IPS-18c (cell line): ENCODE measurements around the gene DLG4.

ENCODE experiments used
- H3K4me3 ChIP-seq: 2 replicates; pipeline ENCODE4 v1.7.0; 2013; ENCODE audit warnings: low read depth, mild to moderate bottlenecking, low read length, moderate library complexity; ENCODE audit not compliant: insufficient read depth
- H3K9me3 ChIP-seq: one replicate; pipeline ENCODE4 v1.6.1; 2013; ENCODE audit warnings: mild to moderate bottlenecking, low read length, moderate library complexity; ENCODE audit not compliant: control insufficient read depth, insufficient read depth

The DLG4 gene

GRCh38 chr17:7208754-7209460, 10.7 kb downstream of the DLG4 start:
- Histone ChIP-seq H3K9me3 (peaks cover 3% of the 10 kb centered on the region), H3K4me3 (no peak overlapping the region; the same call in 1 of the 2 replicates)

DNA sequence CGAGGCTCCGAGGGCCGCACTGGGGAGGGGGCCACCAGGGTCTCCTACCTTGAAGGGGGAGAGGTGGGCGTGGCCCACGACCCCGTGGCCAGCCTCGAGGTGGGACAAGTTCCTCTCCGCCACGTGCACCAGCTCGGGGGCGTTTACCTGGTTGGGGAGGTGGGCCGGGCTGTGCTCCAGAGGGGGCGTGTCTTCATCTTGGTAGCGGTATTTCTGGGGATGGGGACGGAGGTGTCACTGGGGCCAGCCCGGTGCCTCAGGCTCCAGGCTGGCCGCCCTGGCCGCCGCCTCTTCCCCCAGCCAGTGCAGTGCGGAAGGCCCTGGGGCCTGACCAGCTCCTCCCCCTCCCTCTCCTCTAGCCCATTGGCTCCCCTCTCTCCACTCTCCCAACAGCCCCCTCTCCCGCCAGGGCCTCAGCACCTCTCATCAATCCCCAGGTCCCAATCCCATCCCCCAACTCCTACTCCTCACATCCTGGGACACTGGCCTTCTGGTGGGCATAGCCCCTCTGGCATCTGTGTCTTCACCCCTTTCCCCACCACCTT, 11.5 kb downstream of the DLG4 start:
- peak overlapping the region; percentile 39 for H3K4me3 ChIP-seq

GRCh38 chr17:7207120-7208001, 12.3 kb downstream of the DLG4 start:
- peak overlapping the region; percentile 49 for H3K4me3 ChIP-seq

More for the DNA sequence above, 11.5 kb downstream of the DLG4 start:
- H3K9me3 ChIP-seq: peaks cover 3% of the 10 kb centered on the region

GRCh38 chr17:7205561-7205960, 14.1 kb downstream of the DLG4 start:
- H3K9me3 ChIP-seq: peaks cover 3% of the 10 kb centered on the region
- H3K4me3 ChIP-seq: peak overlapping the region; percentile 56

More at GRCh38 chr17:7207120-7208001, 12.3 kb downstream of the DLG4 start:
- H3K9me3 ChIP-seq: peaks cover 3% of the 10 kb centered on the region

DNA sequence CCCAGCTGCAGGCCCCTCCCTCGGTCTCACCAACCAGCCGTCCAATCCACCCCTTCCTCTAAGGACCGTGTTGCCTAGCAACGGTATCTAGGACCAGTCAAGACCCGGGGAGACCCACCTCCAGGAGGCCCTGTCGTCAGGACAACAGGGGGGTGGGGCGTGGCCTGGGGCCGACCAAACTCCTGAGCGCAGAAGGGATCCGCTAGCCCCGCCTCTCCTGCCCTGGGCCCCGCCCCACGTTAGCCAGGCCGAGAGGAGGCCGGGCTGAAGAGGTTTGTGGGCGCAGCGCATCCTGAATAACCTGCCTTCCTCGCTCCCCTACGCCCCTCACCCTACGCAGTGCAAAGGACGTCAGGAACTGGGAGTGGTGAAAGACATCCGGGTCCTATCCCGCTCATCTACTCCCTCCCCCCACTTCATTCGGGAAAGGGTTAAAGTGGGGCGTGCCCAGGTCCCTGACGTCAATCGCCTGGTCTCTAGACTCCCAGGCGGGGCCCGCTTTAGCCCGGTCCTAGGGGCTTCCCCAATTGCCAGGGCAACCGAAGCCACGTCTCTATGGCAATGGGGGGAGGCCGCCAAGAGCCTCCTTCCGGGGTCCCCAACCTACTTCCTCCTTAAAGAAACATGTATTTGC, 14.7 kb downstream of the DLG4 start:
- peak overlapping the region; percentile 56 for H3K4me3 ChIP-seq
- peaks cover 3% of the 10 kb centered on the region for H3K9me3 ChIP-seq

DNA sequence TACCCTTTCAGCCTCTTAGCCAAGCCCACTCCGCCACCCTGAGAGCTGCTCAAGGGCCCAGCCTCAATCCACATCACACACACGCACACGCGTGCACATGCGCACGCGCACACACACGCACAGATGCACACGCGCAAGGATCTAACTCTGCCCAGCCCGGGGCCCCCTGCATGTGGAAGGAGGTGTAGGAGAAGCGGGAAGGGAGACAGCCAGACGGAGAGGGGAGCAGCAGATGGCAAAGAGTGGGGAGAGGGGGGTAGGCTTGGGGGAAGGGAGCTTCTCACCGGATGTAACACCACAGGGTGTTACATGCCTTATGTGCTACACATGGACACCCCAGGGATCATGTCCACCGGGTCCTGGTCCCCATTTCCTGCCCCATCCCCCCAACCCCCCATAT, 15.3 kb downstream of the DLG4 start:
- Histone ChIP-seq H3K4me3 (peak overlapping the region; percentile 56; the same call in 1 of the 2 replicates), H3K9me3 (peaks cover 3% of the 10 kb centered on the region)

- Histone ChIP-seq H3K9me3 (peaks cover 3% of the 10 kb centered on the region), H3K4me3 (no peak overlapping the region; the same call in 1 of the 2 replicates)
Observed at GRCh38 chr17:7203391-7203790, 16.2 kb downstream of the DLG4 start.

DNA sequence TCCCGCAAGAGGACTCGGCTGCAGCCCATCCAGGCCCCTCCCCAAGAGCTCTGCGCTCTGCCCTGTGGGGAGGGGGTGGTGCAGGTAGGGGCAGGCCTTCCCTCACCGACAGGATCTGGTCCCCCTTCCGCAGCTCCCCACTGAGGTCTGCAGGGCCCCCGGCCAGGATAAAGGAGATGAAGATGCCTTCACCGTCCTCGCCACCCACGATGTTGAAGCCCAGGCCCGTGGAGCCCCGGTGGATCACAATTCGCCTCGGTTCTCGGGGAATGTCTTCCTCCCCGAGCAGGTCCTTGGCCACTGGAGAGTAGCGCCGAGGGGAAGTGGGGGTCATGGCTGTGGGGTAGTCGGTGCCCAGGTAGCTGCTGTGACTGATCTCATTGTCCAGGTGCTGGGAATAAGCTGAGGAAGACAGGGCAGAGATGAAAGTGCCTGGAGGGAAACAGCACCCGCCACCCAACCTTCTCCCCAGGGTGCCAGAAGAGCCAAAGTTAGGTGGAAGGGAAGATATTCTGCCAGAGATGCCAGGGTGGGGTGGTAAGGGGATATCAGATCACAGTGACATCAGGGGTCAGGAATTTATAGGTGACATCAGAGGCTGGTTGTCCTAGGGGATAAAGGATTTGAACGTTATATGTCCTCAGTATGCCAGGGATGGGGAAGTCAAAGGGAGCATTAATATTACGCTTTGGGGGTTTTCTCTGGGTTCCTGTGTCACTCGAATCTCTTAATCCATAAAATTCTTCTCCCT, 22.8 kb downstream of the DLG4 start:
- H3K4me3 ChIP-seq: no peak overlapping the region
- H3K9me3 ChIP-seq: no peaks in the 10 kb centered on the region

DNA sequence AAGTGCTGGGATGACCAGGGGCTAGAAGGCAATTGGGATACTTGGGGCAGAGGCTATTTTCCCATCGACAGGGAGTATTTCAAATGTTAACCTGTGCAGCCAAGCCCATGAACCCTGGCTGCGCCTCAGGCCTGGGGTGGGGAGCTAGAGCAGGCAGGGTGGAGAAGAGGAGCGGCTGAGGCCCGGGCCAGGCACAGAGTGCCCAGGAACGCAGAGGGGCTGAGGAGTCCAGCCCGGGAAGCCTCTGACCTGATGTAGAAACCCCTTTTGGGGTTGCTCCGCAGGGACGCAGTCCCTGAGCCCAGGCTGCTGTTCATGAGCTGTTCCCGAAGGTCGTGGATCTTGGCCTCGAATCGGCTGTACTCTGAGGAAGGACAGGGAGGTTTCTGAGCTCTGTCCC, 23.7 kb downstream of the DLG4 start:
- no peaks in the 10 kb centered on the region for H3K9me3 ChIP-seq
- no peak overlapping the region for H3K4me3 ChIP-seq

DNA sequence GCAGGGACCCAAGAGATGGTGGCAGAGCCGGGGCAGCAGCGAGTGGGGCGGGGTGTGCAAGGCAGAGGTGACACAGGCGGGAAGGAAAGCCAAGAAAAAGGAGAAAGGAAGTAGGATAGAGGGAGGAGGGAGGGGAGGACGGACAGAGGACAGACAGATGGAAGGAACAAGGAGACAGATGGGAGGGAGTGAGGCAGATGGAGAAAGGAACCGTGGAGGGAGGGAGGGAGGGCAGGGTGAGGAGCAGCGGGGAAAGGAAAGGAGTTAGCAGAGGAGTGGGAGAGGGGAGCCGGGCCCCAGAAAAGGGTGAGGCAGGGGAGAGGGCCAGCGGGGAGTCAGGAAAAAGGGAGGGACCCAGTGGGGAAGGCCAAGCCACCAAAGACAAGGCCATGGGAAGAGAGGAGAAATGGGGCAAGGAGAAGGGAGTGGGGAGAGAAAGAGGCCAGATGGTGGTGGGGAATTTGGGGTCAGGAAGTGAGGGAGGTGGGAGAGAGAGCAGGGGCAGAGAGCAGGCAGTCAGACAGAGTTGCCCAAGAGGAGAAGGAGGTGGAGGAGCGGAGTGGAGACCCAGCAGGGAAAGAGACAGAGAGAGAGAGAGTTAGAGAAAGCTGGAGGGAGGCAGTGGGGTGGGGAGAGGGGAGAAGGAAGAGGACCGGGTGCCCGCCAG, 27.2 kb downstream of the DLG4 start:
- Histone ChIP-seq H3K4me3 (no peak overlapping the region), H3K9me3 (no peaks in the 10 kb centered on the region)

GRCh38 chr17:7191571-7192270, 27.9 kb downstream of the DLG4 start:
- H3K9me3 ChIP-seq: no peaks in the 10 kb centered on the region
- no peak overlapping the region for H3K4me3 ChIP-seq

- H3K9me3 ChIP-seq: no peaks in the 10 kb centered on the region
- no peak overlapping the region for H3K4me3 ChIP-seq
Observed at GRCh38 chr17:7191069-7191468, 28.6 kb downstream of the DLG4 start.

DNA sequence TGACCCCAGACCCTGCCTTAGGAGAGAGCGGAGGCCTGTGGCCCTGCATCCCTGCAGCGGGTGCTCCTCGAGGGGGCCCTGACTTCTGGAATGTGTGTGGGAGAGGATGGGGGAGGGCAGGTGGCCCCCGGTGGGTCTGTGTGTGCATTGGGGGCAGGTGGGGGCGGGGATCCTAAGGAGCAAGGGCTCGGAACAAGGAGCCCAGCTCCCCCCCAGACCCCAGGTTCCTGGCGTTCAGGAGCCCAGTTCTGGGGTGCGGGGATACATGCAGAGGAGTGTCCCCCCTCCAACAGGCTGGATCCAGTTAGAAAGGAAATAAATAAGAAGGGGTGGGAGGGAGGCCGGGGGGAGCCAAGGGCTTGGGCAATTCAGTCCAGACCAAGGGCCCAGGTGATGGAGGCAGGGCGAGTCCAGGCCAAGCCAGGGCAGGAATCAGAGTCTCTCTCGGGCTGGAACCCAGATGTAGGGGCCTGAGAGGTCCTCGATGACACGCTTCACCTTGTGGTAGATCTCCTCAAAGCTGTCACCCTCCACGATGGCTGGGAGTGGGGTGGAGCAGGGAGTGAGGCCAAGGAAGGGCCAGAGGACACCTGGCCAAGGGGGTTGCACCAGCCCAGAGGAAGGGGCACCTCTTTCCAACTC, 29.2 kb downstream of the DLG4 start:
- H3K4me3 ChIP-seq: no peak overlapping the region
- no peaks in the 10 kb centered on the region for H3K9me3 ChIP-seq

DNA sequence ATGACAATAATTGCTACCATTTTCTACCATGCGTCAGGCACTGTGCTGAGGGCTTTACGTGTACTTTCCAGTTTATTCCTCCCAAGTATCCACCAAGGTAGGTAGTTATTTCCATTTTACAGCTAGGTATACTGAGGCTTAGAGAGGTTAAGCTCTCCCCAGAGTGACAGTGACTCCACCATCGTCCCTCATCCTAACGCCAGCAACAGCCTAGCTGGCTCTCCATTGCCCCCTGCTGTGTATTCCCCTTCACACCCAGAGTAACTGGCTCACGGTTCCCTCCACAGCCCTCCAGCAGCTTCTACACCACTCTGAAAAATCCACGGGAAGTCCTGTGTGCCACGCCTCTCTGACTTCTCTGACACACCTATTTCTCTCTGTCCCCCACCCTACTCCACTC, 33.4 kb downstream of the DLG4 start:
- H3K4me3 ChIP-seq: no peak overlapping the region
- H3K9me3 ChIP-seq: no peaks in the 10 kb centered on the region

DNA sequence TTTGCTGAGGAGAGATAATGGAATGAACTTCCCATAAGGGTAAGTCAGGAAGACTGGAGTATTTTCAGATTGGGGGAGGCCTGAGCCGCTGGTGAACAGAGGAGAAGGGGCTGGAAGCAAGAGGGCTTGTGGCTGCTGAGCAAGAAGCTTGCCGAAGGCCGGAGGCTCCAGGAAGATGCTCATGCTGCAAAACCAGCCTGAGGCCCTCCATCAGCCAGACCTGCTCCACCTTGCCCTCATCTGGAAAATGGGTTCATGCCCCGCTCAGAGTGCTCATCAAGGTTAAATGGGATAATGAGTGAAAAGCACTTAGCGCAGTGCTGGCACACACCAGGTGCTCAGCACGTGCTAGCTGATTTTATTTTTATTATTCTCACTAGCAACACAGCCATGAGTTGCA, 35.0 kb downstream of the DLG4 start:
- Histone ChIP-seq H3K9me3 (no peaks in the 10 kb centered on the region), H3K4me3 (no peak overlapping the region)
